B cell (primary cell): ENCODE measurements around the gene GABRG3. TPM values are rescaled to one million over a fixed set of nuclear protein-coding genes. Genes with fewer than 3 reads are reported as not detected.

Experiments used
- ATAC-seq: fragments of 200-7000 bp; cut with Tn5 transposase; one replicate; pipeline ENCODE4 v1.10.0; 2021; ENCODE audit warnings: low read depth, mild to moderate bottlenecking, moderate number of reproducible peaks, moderate library complexity
- CTCF ChIA-PET: fragments of 350-600 bp; sonication (Branson Sonifier 250); formaldehyde crosslinking; loops from one replicate; lab custom pipeline; 2021; ENCODE audit warnings: antibody characterized with exemption, inconsistent platforms; lab: Charles Lee
- POLR2A ChIA-PET: fragments of 350-600 bp; sonication (Branson Sonifier 250); formaldehyde crosslinking; loops from one replicate; lab custom pipeline; 2021; ENCODE audit warnings: antibody characterized with exemption; lab: Charles Lee
- DNase-seq: peaks from one replicate; pipeline ENCODE4 v3.0.0; 2013
- H2AFZ ChIP-seq: 2 replicates; pipeline ENCODE4 v1.6.1; 2012; ENCODE audit warnings: mild to moderate bottlenecking, low read depth, low read length; ENCODE audit not compliant: insufficient read depth, poor library complexity, severe bottlenecking
- H3K27ac ChIP-seq, 2 donors: 1 replicate in 1 of 2; 2 replicates in 1 of 2; pipeline ENCODE4 v1.5.1; 2012 to 2013; ENCODE audit warnings: low read length in 2 of 2, mild to moderate bottlenecking in 2 of 2, moderate library complexity in 1 of 2
- H3K27me3 ChIP-seq, 4 experiments: fragments of 200-600 bp in 1 of 4; sonication (generic) in 1 of 4; replicated peaks in 1 of 4; 1 replicate in 2 of 4; 2 replicates in 2 of 4; pipeline versions ENCODE4 v1.6.1 to v1.7.0; 2013 to 2016; ENCODE audit warnings: low read length in 3 of 4, mild to moderate bottlenecking in 2 of 4, mixed read lengths in 1 of 4, moderate library complexity in 1 of 4; ENCODE audit not compliant: insufficient read depth in 4 of 4, control insufficient read depth in 3 of 4; ENCODE audit errors: control extremely low read depth in 1 of 4
- H3K36me3 ChIP-seq, 2 experiments: replicated peaks in 1 of 2; 1 replicate in 1 of 2; 2 replicates in 1 of 2; pipeline versions ENCODE4 v1.6.1 to v1.7.1; 2013; ENCODE audit warnings: low read length in 1 of 2; ENCODE audit not compliant: insufficient read depth in 2 of 2, control insufficient read depth in 1 of 2; ENCODE audit errors: control extremely low read depth in 1 of 2, extremely low read depth in 1 of 2
- H3K4me1 ChIP-seq, 2 donors: fragments of 200-600 bp in 1 of 2; sonication (generic) in 1 of 2; 1 replicate in 1 of 2; 2 replicates in 1 of 2; pipeline versions ENCODE4 v1.5.1 to v1.6.1; 2013 to 2017; ENCODE audit warnings: low read length in 2 of 2; ENCODE audit not compliant: control insufficient read depth in 2 of 2, insufficient read depth in 2 of 2
- H3K4me2 ChIP-seq: replicated peaks from 2 replicates; pipeline ENCODE3; 2012; ENCODE audit warnings: mild to moderate bottlenecking, low read depth, low read length; ENCODE audit not compliant: poor library complexity, severe bottlenecking
- H3K4me3 ChIP-seq, 5 experiments: fragments of 200-600 bp in 1 of 5; sonication (generic) in 1 of 5; 1 replicate in 3 of 5; 2 replicates in 2 of 5; pipeline versions ENCODE4 v1.5.1 to v1.7.0; 2011 to 2016; ENCODE audit warnings: low read length in 4 of 5, mild to moderate bottlenecking in 4 of 5, low read depth in 2 of 5, control low read depth in 1 of 5, moderate library complexity in 1 of 5; ENCODE audit not compliant: insufficient read depth in 1 of 5; ENCODE audit errors: control extremely low read depth in 1 of 5, extremely low read depth in 1 of 5
- H3K79me2 ChIP-seq: fragments of 200-600 bp; sonication (generic); one replicate; pipeline ENCODE4 v1.6.0; 2016; ENCODE audit warnings: low read length; ENCODE audit not compliant: control insufficient read depth, insufficient read depth
- H3K9ac ChIP-seq: fragments of 200-600 bp; sonication (generic); 2 replicates; pipeline ENCODE4 v1.6.1; 2017; ENCODE audit warnings: mild to moderate bottlenecking, low read length, moderate library complexity
- H3K9me3 ChIP-seq, 3 donors: one replicate each; pipeline versions ENCODE4 v1.6.1 to v1.7.1; 2013; ENCODE audit warnings: low read length in 2 of 3; ENCODE audit not compliant: control insufficient read depth in 2 of 3, insufficient read depth in 1 of 3; ENCODE audit errors: control extremely low read depth in 1 of 3
- H4K20me1 ChIP-seq: 2 replicates; pipeline ENCODE4 v1.6.0; 2012; ENCODE audit warnings: mild to moderate bottlenecking, low read length; ENCODE audit not compliant: insufficient read depth, control insufficient read depth, poor library complexity, severe bottlenecking
- H3K27ac Mint-ChIP-seq: one replicate; pipeline ENCODE4 v1.8.0; 2021; ENCODE audit warnings: mixed read lengths
- H3K27me3 Mint-ChIP-seq: one replicate; pipeline ENCODE4 v1.8.0; 2021; ENCODE audit warnings: mixed read lengths
- H3K4me1 Mint-ChIP-seq: one replicate; pipeline ENCODE4 v1.8.0; 2021; ENCODE audit warnings: mixed read lengths
- H3K4me3 Mint-ChIP-seq: one replicate; pipeline ENCODE4 v1.8.0; 2021; ENCODE audit warnings: mixed read lengths
- H3K9me3 Mint-ChIP-seq: one replicate; pipeline ENCODE4 v1.8.0; 2022; ENCODE audit warnings: mixed read lengths; ENCODE audit not compliant: insufficient read depth
- CTCF ChIP-seq: fragments of 200-600 bp; IDR thresholded peaks from one replicate; pipeline ENCODE4 v1.8.0; 2022; ENCODE audit warnings: antibody characterized with exemption, mild to moderate bottlenecking
- EZH2 ChIP-seq: IDR thresholded peaks from 2 replicates; pipeline ENCODE4 v1.6.1; 2012; ENCODE audit warnings: borderline replicate concordance, low read depth, mild to moderate bottlenecking, moderate library complexity, low read length; ENCODE audit not compliant: insufficient read depth, poor library complexity, severe bottlenecking
- WGBS: methylation state at CpG from one replicate; pipeline ENCODE4 v1.1.5; 2013; ENCODE audit warnings: missing lambda C conversion rate; ENCODE audit not compliant: insufficient coverage; 5-methylcytosine and 5-hydroxymethylcytosine counted together
- intact Hi-C: fragments of 100-400 bp; cut with micrococcal nuclease; formaldehyde crosslinking; loops from one replicate; pipeline ENCODE4 v1.10.0; 2022
- polyA plus RNA-seq: library from polyadenylated mRNA; depleted of rRNA; stranded (reverse); fragments of >200 nt; gene quantifications from 2 replicates; pipeline ENCODE4 v1.2.3, GENCODE V29; 2012
- total RNA-seq, 2 donors: library from RNA; stranded (reverse); fragments of 120-200 nt in 1 of 2; gene quantifications; 1 replicate in 1 of 2; 2 replicates in 1 of 2; pipeline versions ENCODE4 v1.2.3 to v1.2.4, GENCODE V29; 2013 to 2022

GABRG3 gene
- total and polyA plus RNA-seq, 2 donors (not counting 1 experiment from before 2014, with no cell fraction given), result not detected

- Histone ChIP-seq H4K20me1 (no peaks in the 10 kb centered on the region), H3K4me3 (no peak overlapping the region), H3K27me3 (no peaks in the 10 kb centered on the region), H3K4me2 (no peak overlapping the region), H3K79me2 (no peaks in the 10 kb centered on the region), H2AFZ (no peak overlapping the region), H3K9me3 (peaks cover 0 to 10% (median 0%) of the 10 kb centered on the region in 3 donors), H3K9ac (no peak overlapping the region), H3K27ac (no peak overlapping the region), H3K36me3 (no peaks in the 10 kb centered on the region), H3K4me1 (no peaks in the 10 kb centered on the region)
- H3K4me1 Mint-ChIP-seq, result no peaks in the 10 kb centered on the region
- TF ChIP-seq CTCF (no peak), EZH2 (no peak)
- no peak overlapping the region for H3K27ac Mint-ChIP-seq
- peaks cover 4% of the 10 kb centered on the region for H3K9me3 Mint-ChIP-seq
- H3K27me3 Mint-ChIP-seq, result no peaks in the 10 kb centered on the region
- no peak for ATAC-seq
- intact Hi-C loops, result no loop called here
- CTCF ChIA-PET, result no interaction called here
- no peak overlapping the region for H3K4me3 Mint-ChIP-seq
- DNase-seq, result no peak
- POLR2A ChIA-PET, result no interaction called here
- WGBS, result 74% methylated on average over 6 of the region's 6 CpGs
Observed at GRCh38 chr15:27535445-27536129, 564.6 kb downstream of the GABRG3 start.

- no peaks in the 10 kb centered on the region for H3K36me3 ChIP-seq
- no peaks in the 10 kb centered on the region for H4K20me1 ChIP-seq
- H3K4me3 ChIP-seq, result no peak overlapping the region
- H3K27me3 ChIP-seq, result no peaks in the 10 kb centered on the region
- H3K27ac Mint-ChIP-seq, result no peak overlapping the region
- no peaks in the 10 kb centered on the region for H3K27me3 Mint-ChIP-seq
- DNase-seq, result no peak
- H3K9ac ChIP-seq, result no peak overlapping the region
- H3K9me3 ChIP-seq, result peaks cover 0 to 15% (median 0%) of the 10 kb centered on the region in 3 donors
- H3K4me2 ChIP-seq, result no peak overlapping the region
- no peaks in the 10 kb centered on the region for H3K4me1 ChIP-seq
- H3K4me1 Mint-ChIP-seq, result no peaks in the 10 kb centered on the region
- H3K79me2 ChIP-seq, result no peaks in the 10 kb centered on the region
- TF ChIP-seq CTCF (no peak), EZH2 (no peak)
- POLR2A ChIA-PET, result no interaction called here
- intact Hi-C loops, result no loop called here
- no peaks in the 10 kb centered on the region for H3K9me3 Mint-ChIP-seq
- no peak overlapping the region for H2AFZ ChIP-seq
- no CpG with 5 or more reads among the region's 3 CpGs for WGBS
- ATAC-seq, result no peak
- no peak overlapping the region for H3K4me3 Mint-ChIP-seq
- CTCF ChIA-PET, result no interaction called here
- no peak overlapping the region for H3K27ac ChIP-seq
Observed at GRCh38 chr15:27538325-27538724, 567.3 kb downstream of the GABRG3 start.
